GM23248 (cell line): ENCODE results near the gene OR2AG2.

Experiments used
- EZH2 ChIP-seq: fragments of 200-600 bp; sonication (generic); IDR thresholded peaks from 2 replicates; pipeline ENCODE4 v1.6.1; 2018; ENCODE audit warnings: antibody characterized with exemption, mild to moderate bottlenecking; ENCODE audit not compliant: insufficient read depth, poor library complexity, severe bottlenecking
- EZH2phosphoT487 ChIP-seq: fragments of 200-600 bp; sonication (generic); IDR thresholded peaks from 2 replicates; pipeline ENCODE4 v1.6.1; 2018; ENCODE audit warnings: antibody characterized with exemption, moderate library complexity, mild to moderate bottlenecking, low read depth; ENCODE audit not compliant: insufficient read depth

DNA sequence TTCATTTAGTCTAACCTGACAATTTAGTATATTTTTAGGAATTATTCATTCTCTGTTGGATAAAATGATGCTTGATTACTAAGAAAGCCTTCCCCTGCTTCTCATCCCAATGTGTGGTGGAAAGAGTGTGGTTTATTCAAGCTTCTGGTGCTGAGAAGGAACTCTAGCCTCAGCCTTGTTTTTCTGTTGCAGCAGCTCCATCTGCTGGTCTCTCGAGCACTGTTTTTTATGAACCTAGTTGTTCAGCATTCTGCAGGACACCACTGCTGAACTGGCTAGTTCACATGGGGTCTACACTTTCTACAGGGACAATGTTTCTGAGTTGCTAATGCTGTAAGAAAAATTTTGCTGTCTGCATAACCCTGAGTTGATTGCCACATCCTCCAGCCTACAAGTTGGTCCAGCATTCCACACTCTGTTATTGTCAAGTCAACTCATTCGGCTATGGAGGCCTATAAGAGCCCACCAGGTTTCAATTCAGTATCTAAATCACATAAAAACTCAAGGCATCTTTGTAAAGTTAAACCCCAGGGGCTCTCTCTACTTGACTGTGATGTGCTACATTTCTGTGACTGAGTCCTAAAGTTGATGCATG, 14.3 kb downstream of the OR2AG2 start:
- TF ChIP-seq EZH2 (no peak), EZH2phosphoT487 (no peak)
